ENCODE data around the gene KDM5B. TPM values are rescaled to one million over a fixed set of nuclear protein-coding genes. Genes with fewer than 3 reads are reported as not detected.

Gene KDM5B
- polyA plus RNA-seq, 1 of the 3 experiments (the other 2 are of a cell fraction), result 21.7 TPM

GRCh38 chr1:202700061-202700460 is 108.2 kb downstream of the KDM5B start:
- Histone ChIP-seq H4K20me1 (ENCODE audit: insufficient read depth) (no peaks in the 10 kb centered on the region), H3K27ac (ENCODE audit: low read depth in 2 of 2, low read length in 1 of 2) (no peak overlapping the region), H3K79me2 (ENCODE audit: insufficient read depth) (no peaks in the 10 kb centered on the region), H3K4me1 (ENCODE audit: control insufficient read depth in 1 of 2, insufficient read depth in 2 of 2, low read depth in 1 of 2, low read length in 1 of 2) (peaks cover 0 to 9% of the 10 kb centered on the region in 2 experiments; a peak in 1 of 4 replicates), H3K9me3 (no peaks in the 10 kb centered on the region), H3K4me2 (no peak overlapping the region), H3K9ac (no peak overlapping the region), H3F3A (replicated peaks; ENCODE audit: insufficient read depth) (no peaks in the 10 kb centered on the region), H3K9me2 (no peaks in the 10 kb centered on the region), H3K36me3 (replicated peaks in 1 of 2; ENCODE audit: control insufficient read depth in 1 of 2, insufficient read depth in 2 of 2, low read length in 1 of 2) (no peaks in the 10 kb centered on the region), H3K27me3 (ENCODE audit: insufficient read depth) (peaks cover 50% of the 10 kb centered on the region), H2AFZ (ENCODE audit: low read depth) (no peak overlapping the region), H3K4me3 (ENCODE audit: low read depth in 2 of 2, low read length in 1 of 2) (no peak overlapping the region)
- WGBS (ENCODE audit: low lambda C conversion rate), result 33% methylated on average over 5 of the region's 5 CpGs
- DNase-seq, result no peak
- TF ChIP-seq EZH2phosphoT487 (IDR thresholded peaks at IDR 0.05; ENCODE audit: borderline replicate concordance, low read depth), result no peak
- TF ChIP-seq RFX5 (IDR thresholded peaks at IDR 0.05; ENCODE audit: low read length), result no peak
- no peak for TF ChIP-seq SMC3 (IDR thresholded peaks at IDR 0.05; ENCODE audit: low read depth, low read length)
- TF ChIP-seq POLR2AphosphoS5 (IDR thresholded peaks at IDR 0.05; ENCODE audit: low read depth, low read length), result no peak
- no peak for TF ChIP-seq MAX (IDR thresholded peaks at IDR 0.05; ENCODE audit: low read depth)
- no peak for TF ChIP-seq TAF1 (IDR thresholded peaks at IDR 0.05; ENCODE audit: borderline replicate concordance, low read depth, low read length)
- TF ChIP-seq FOXJ3 (CRISPR knock-in tag; IDR thresholded peaks at IDR 0.05), result no peak
- TF ChIP-seq YY1 (IDR thresholded peaks at IDR 0.05; ENCODE audit: low read depth), result no peak
- TF ChIP-seq TCF12 (IDR thresholded peaks at IDR 0.05), result no peak
- TF ChIP-seq NFIC (IDR thresholded peaks at IDR 0.05; ENCODE audit: borderline replicate concordance), result no peak
- no peak for TF ChIP-seq IRF3 (IDR thresholded peaks at IDR 0.05; ENCODE audit: low read depth, low read length)
- no peak for TF ChIP-seq MXI1 (IDR thresholded peaks at IDR 0.05; ENCODE audit: low read depth, low read length)
- TF ChIP-seq NRF1 (IDR thresholded peaks at IDR 0.05; ENCODE audit: low read depth, low read length), result no peak
- no peak for TF ChIP-seq RAD21 (IDR thresholded peaks at IDR 0.05; ENCODE audit: low read length)
- no peak for TF ChIP-seq EP300 (IDR thresholded peaks at IDR 0.05; ENCODE audit: borderline replicate concordance in 1 of 2, low read depth in 1 of 2, low read length in 1 of 2)
- TF ChIP-seq USF1 (IDR thresholded peaks at IDR 0.05; ENCODE audit: borderline replicate concordance, low read depth), result no peak
- no peak for TF ChIP-seq FOXM1 (IDR thresholded peaks at IDR 0.05; ENCODE audit: low read depth)
- POLR2A ChIA-PET, result no interaction called here
- CTCF ChIA-PET, result interaction anchor here (0.5 to 6.2 kb wide), 6 partner anchors 8 to 20 kb away, joined by 3 to 41 read pairs (median 4); partner anchors contain the start of gene SYT2

GRCh38 chr1:202698276-202698675 is 109.9 kb downstream of the KDM5B start:
- H4K20me1 ChIP-seq (ENCODE audit: insufficient read depth), result no peaks in the 10 kb centered on the region
- no peak overlapping the region for H3K4me3 ChIP-seq (ENCODE audit: low read depth in 2 of 2, low read length in 1 of 2)
- ChIA-PET CTCF (interaction anchor here (1.2 to 1.5 kb wide), 2 partner anchors 13 to 16 kb away, joined by 3 to 4 read pairs; no protein-coding TSS in a partner anchor), POLR2A (no interaction called here)
- no peak overlapping the region for H3K27ac ChIP-seq (ENCODE audit: low read depth in 2 of 2, low read length in 1 of 2)
- H3K36me3 ChIP-seq (replicated peaks in 1 of 2; ENCODE audit: control insufficient read depth in 1 of 2, insufficient read depth in 2 of 2, low read length in 1 of 2), result no peaks in the 10 kb centered on the region
- no peak overlapping the region for H3K9ac ChIP-seq
- 51% methylated on average over 8 of the region's 8 CpGs for WGBS (ENCODE audit: low lambda C conversion rate)
- no peak overlapping the region for H3K4me2 ChIP-seq
- no peaks in the 10 kb centered on the region for H3K9me2 ChIP-seq
- DNase-seq, result no peak
- H3K79me2 ChIP-seq (ENCODE audit: insufficient read depth), result no peaks in the 10 kb centered on the region
- no peak for TF ChIP-seq EZH2phosphoT487 (IDR thresholded peaks at IDR 0.05; ENCODE audit: borderline replicate concordance, low read depth)
- no peak for TF ChIP-seq CTCF (IDR thresholded peaks at IDR 0.05)
- TF ChIP-seq RCOR1 (IDR thresholded peaks at IDR 0.05; ENCODE audit: low read length), result no peak
- no peak for TF ChIP-seq TAF1 (IDR thresholded peaks at IDR 0.05; ENCODE audit: borderline replicate concordance, low read depth, low read length)
- no peak for TF ChIP-seq YY1 (IDR thresholded peaks at IDR 0.05; ENCODE audit: low read depth)
- no peaks in the 10 kb centered on the region for H3K9me3 ChIP-seq
- peaks cover 0 to 9% of the 10 kb centered on the region in 2 experiments; a peak in 1 of 4 replicates for H3K4me1 ChIP-seq (ENCODE audit: control insufficient read depth in 1 of 2, insufficient read depth in 2 of 2, low read depth in 1 of 2, low read length in 1 of 2)
- H3F3A ChIP-seq (replicated peaks; ENCODE audit: insufficient read depth), result no peaks in the 10 kb centered on the region
- no peak overlapping the region for H2AFZ ChIP-seq (ENCODE audit: low read depth)
- H3K27me3 ChIP-seq (ENCODE audit: insufficient read depth), result peaks cover 32% of the 10 kb centered on the region; the same call in 1 of the 2 replicates
